DND-41 (cell line): ENCODE results near the gene P2RX1.

Source experiments
- ATAC-seq: fragments of 200-7000 bp; cut with Tn5 transposase; 3 replicates; pipeline ENCODE4 v1.9.1; 2021; ENCODE audit warnings: low read depth; ENCODE audit not compliant: insufficient read depth
- DNase-seq: peaks from one replicate; pipeline ENCODE4 v3.0.0-alpha.2; 2020
- H2AFZ ChIP-seq: 2 replicates; pipeline ENCODE4 v1.6.0; 2012; ENCODE audit warnings: low read depth, low read length
- H3K27ac ChIP-seq: 2 replicates; pipeline ENCODE4 v1.5.1; 2012; ENCODE audit warnings: low read length, inconsistent platforms
- H3K27me3 ChIP-seq: fragments of 200-600 bp; sonication (generic); 2 replicates; pipeline ENCODE4 v1.6.0; 2012; ENCODE audit warnings: low read length, mild to moderate bottlenecking, inconsistent platforms; ENCODE audit not compliant: insufficient read depth, poor library complexity
- H3K36me3 ChIP-seq: 2 replicates; pipeline ENCODE4 v1.5.1; 2012; ENCODE audit warnings: low read length, inconsistent platforms; ENCODE audit not compliant: insufficient read depth
- H3K4me1 ChIP-seq: 2 replicates; pipeline ENCODE4 v1.5.1; 2012; ENCODE audit warnings: mild to moderate bottlenecking, low read length; ENCODE audit not compliant: insufficient read depth
- H3K4me2 ChIP-seq: 2 replicates; pipeline ENCODE4 v1.6.0; 2012; ENCODE audit warnings: mild to moderate bottlenecking, moderate library complexity, low read length, inconsistent platforms; ENCODE audit not compliant: insufficient read depth
- H3K4me3 ChIP-seq, 2 experiments: fragments of 200-600 bp in 1 of 2; shearing (Covaris generic) in 1 of 2; 2 replicates each; pipeline ENCODE4 v1.5.1; 2012 to 2016; ENCODE audit warnings: inconsistent platforms in 2 of 2, low read length in 2 of 2, mild to moderate bottlenecking in 2 of 2, low read depth in 1 of 2, moderate library complexity in 1 of 2
- H3K79me2 ChIP-seq: 2 replicates; pipeline ENCODE4 v1.6.0; 2012; ENCODE audit warnings: low read length, inconsistent platforms; ENCODE audit not compliant: insufficient read depth
- H3K9ac ChIP-seq: 2 replicates; pipeline ENCODE4 v1.6.0; 2012; ENCODE audit warnings: low read depth, mild to moderate bottlenecking, inconsistent platforms, low read length, moderate library complexity
- H3K9me3 ChIP-seq: 2 replicates; pipeline ENCODE4 v1.5.1; 2012; ENCODE audit warnings: low read length, moderate library complexity, mild to moderate bottlenecking, inconsistent platforms; ENCODE audit not compliant: insufficient read depth, severe bottlenecking
- H4K20me1 ChIP-seq: 2 replicates; pipeline ENCODE4 v1.6.0; 2012; ENCODE audit warnings: low read length; ENCODE audit not compliant: insufficient read depth
- CTCF ChIP-seq: IDR thresholded peaks from 2 replicates; pipeline ENCODE4 v1.5.1; 2012; ENCODE audit warnings: borderline replicate concordance, low read length, moderate library complexity, mild to moderate bottlenecking; ENCODE audit not compliant: poor library complexity, severe bottlenecking; ENCODE audit errors: extremely low read depth
- EZH2 ChIP-seq: IDR thresholded peaks from 3 replicates; pipeline ENCODE4 v1.6.1; 2012; ENCODE audit warnings: borderline replicate concordance, low read depth, mild to moderate bottlenecking, moderate library complexity, low read length, inconsistent platforms; ENCODE audit not compliant: severe bottlenecking

P2RX1 gene

GRCh38 chr17:3910420-3911270 lies 5.6 kb downstream of the P2RX1 start:
- Histone ChIP-seq H3K4me1 (peaks cover 28% of the 10 kb centered on the region), H3K4me2 (peak overlapping the region; percentile 62), H3K4me3 (peak overlapping the region in 1 of 2 experiments; percentile 45; a peak in 1 of 4 replicates), H4K20me1 (no peaks in the 10 kb centered on the region), H3K9ac (peak overlapping the region; percentile 39), H3K36me3 (no peaks in the 10 kb centered on the region), H3K79me2 (no peaks in the 10 kb centered on the region), H3K27ac (peak overlapping the region; percentile 66), H3K27me3 (no peaks in the 10 kb centered on the region), H3K9me3 (no peaks in the 10 kb centered on the region), H2AFZ (0 out of 2 replicates have a peak overlapping the region, but pooled peaks have one; percentile 19)
- TF ChIP-seq EZH2, result no peak
- TF ChIP-seq CTCF, result no peak
- DNase-seq, result no peak
- ATAC-seq, result no peak

- H3K36me3 ChIP-seq, result no peaks in the 10 kb centered on the region
- H4K20me1 ChIP-seq, result no peaks in the 10 kb centered on the region
- H3K4me2 ChIP-seq, result no peak overlapping the region
- no peak overlapping the region for H3K9ac ChIP-seq
- H3K79me2 ChIP-seq, result no peaks in the 10 kb centered on the region
- ATAC-seq, result no peak
- no peak overlapping the region for H2AFZ ChIP-seq
- no peaks in the 10 kb centered on the region for H3K9me3 ChIP-seq
- peaks cover 37% of the 10 kb centered on the region for H3K4me1 ChIP-seq
- H3K27me3 ChIP-seq, result no peaks in the 10 kb centered on the region
- no peak for DNase-seq
- no peak overlapping the region for H3K27ac ChIP-seq
- H3K4me3 ChIP-seq, result no peak overlapping the region
- TF ChIP-seq CTCF (no peak), EZH2 (no peak)
Measured at GRCh38 chr17:3909257-3909656, 7.0 kb downstream of the P2RX1 start.

GRCh38 chr17:3907483-3908216 lies 8.6 kb downstream of the P2RX1 start:
- Histone ChIP-seq H3K79me2 (no peaks in the 10 kb centered on the region), H3K27me3 (no peaks in the 10 kb centered on the region), H2AFZ (no peak overlapping the region), H3K4me2 (no peak overlapping the region), H3K4me1 (peaks cover 31% of the 10 kb centered on the region), H4K20me1 (no peaks in the 10 kb centered on the region), H3K9ac (no peak overlapping the region), H3K36me3 (no peaks in the 10 kb centered on the region), H3K9me3 (no peaks in the 10 kb centered on the region), H3K4me3 (no peak overlapping the region), H3K27ac (no peak overlapping the region)
- TF ChIP-seq EZH2, result no peak
- TF ChIP-seq CTCF, result peak; percentile 34
- ATAC-seq (no peak), DNase-seq (no peak)
